Ovary (tissue), 3 donors: Measurements from ENCODE around the gene MUC5AC.

Source experiments
- CTCF ChIP-seq, 3 donors: fragments of 450-650 bp in 2 of 3; fragments of 200-600 bp in 1 of 3; IDR thresholded peaks; one replicate each; pipeline versions ENCODE4 v1.5.1 to v1.8.0; 2016 to 2022; ENCODE audit warnings: antibody characterized with exemption in 3 of 3, mild to moderate bottlenecking in 1 of 3
- POLR2A ChIP-seq: fragments of 450-650 bp; IDR thresholded peaks from one replicate; pipeline ENCODE4 v1.6.1; 2017; ENCODE audit warnings: antibody characterized with exemption, mild to moderate bottlenecking, moderate library complexity
- donor health status: DM: no; HTN: no; CAD: no.

DNA sequence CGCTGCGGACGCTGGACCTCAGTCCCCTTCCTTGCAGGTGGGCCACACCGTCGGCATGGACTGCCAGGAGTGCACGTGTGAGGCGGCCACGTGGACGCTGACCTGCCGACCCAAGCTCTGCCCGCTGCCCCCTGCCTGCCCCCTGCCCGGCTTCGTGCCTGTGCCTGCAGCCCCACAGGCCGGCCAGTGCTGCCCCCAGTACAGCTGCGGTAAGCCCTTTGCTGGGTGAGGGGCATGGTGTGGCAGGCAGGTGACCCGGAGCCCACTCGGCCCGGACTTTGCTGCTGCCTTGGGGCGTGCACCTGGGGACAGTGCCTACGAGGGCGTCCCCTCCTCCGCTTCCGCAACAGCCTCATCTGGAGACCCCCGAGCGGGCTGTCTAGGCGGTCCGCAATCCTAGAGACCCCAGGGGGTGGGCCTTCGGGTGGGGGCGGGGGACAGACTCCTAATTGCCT lies 39.7 kb downstream of the MUC5AC start:
- no peak for TF ChIP-seq CTCF (IDR thresholded peaks at IDR 0.05)
- no peak for TF ChIP-seq POLR2A
